Uterus (tissue), 2 donors: Measurements from ENCODE around the gene SCN8A.

Experiments
- CTCF ChIP-seq, 4 experiments: fragments of 200-600 bp in 2 of 4; fragments of 450-650 bp in 2 of 4; sonication (generic) in 2 of 4; IDR thresholded peaks; one replicate each; pipeline ENCODE4 v1.5.1; 2016 to 2019; ENCODE audit warnings: antibody characterized with exemption in 4 of 4, mild to moderate bottlenecking in 2 of 4, moderate library complexity in 1 of 4
- POLR2A ChIP-seq, 2 donors: fragments of 450-650 bp; IDR thresholded peaks; one replicate each; pipeline ENCODE4 v1.6.1; 2016; ENCODE audit warnings: antibody characterized with exemption in 2 of 2, mild to moderate bottlenecking in 1 of 2, moderate library complexity in 1 of 2

GRCh38 chr12:51759175-51759574 is 168.1 kb downstream of the SCN8A start:
- TF ChIP-seq POLR2A (IDR thresholded peaks at IDR 0.05): no peak
- no peak for TF ChIP-seq CTCF (IDR thresholded peaks at IDR 0.05)
